ENCODE data around the gene ARHGAP22.

ARHGAP22 gene

GRCh38 chr10:48533540-48533939 is 71.3 kb downstream of the ARHGAP22 start:
- DNase-seq (ENCODE audit: low read depth in 2 of 2): no peak

- no peak for DNase-seq (ENCODE audit: low read depth in 2 of 2)
These were observed 73.4 kb downstream of the ARHGAP22 start for GRCh38 chr10:48531486-48531885.

- no peak for DNase-seq (ENCODE audit: low read depth in 2 of 2)
These were observed 75.5 kb downstream of the ARHGAP22 start for GRCh38 chr10:48529331-48529730.

- no peak for DNase-seq (ENCODE audit: low read depth in 2 of 2)
These were observed 77.1 kb downstream of the ARHGAP22 start for GRCh38 chr10:48527756-48528155.

GRCh38 chr10:48526846-48527505 is 77.9 kb downstream of the ARHGAP22 start:
- no peak for DNase-seq (ENCODE audit: low read depth in 2 of 2)

- no peak for DNase-seq (ENCODE audit: low read depth in 2 of 2)
These were observed 78.7 kb downstream of the ARHGAP22 start for GRCh38 chr10:48526011-48526821.

GRCh38 chr10:48525113-48525512 is 79.8 kb downstream of the ARHGAP22 start:
- no peak for DNase-seq (ENCODE audit: low read depth in 2 of 2)

- no peak for DNase-seq (ENCODE audit: low read depth in 2 of 2)
These were observed 80.8 kb downstream of the ARHGAP22 start for GRCh38 chr10:48523820-48524758.

- no peak for DNase-seq (ENCODE audit: low read depth in 2 of 2)
These were observed 81.6 kb downstream of the ARHGAP22 start for GRCh38 chr10:48523212-48523819.

GRCh38 chr10:48522011-48522765 is 82.7 kb downstream of the ARHGAP22 start:
- no peak for DNase-seq (ENCODE audit: low read depth in 2 of 2)

- DNase-seq (ENCODE audit: low read depth in 2 of 2): no peak
These were observed 84.3 kb downstream of the ARHGAP22 start for GRCh38 chr10:48520594-48520993.

- no peak for DNase-seq (ENCODE audit: low read depth in 2 of 2)
These were observed 84.7 kb downstream of the ARHGAP22 start for GRCh38 chr10:48520184-48520506.

- DNase-seq (ENCODE audit: low read depth in 2 of 2): no peak
These were observed 85.2 kb downstream of the ARHGAP22 start for GRCh38 chr10:48519481-48520183.

GRCh38 chr10:48518986-48519385 is 85.9 kb downstream of the ARHGAP22 start:
- no peak for DNase-seq (ENCODE audit: low read depth in 2 of 2)

GRCh38 chr10:48517911-48518811 is 86.7 kb downstream of the ARHGAP22 start:
- DNase-seq (ENCODE audit: low read depth in 2 of 2): no peak

- no peak for DNase-seq (ENCODE audit: low read depth in 2 of 2)
These were observed 87.4 kb downstream of the ARHGAP22 start for GRCh38 chr10:48517482-48517881.

- no peak for DNase-seq (ENCODE audit: low read depth in 2 of 2)
These were observed 88.0 kb downstream of the ARHGAP22 start for GRCh38 chr10:48516911-48517310.

GRCh38 chr10:48514916-48515315 is 90.0 kb downstream of the ARHGAP22 start:
- DNase-seq (ENCODE audit: low read depth in 2 of 2): no peak

- no peak for DNase-seq (ENCODE audit: low read depth in 2 of 2)
These were observed 90.6 kb downstream of the ARHGAP22 start for GRCh38 chr10:48514255-48514654.

Data from activated CD8-positive, alpha-beta memory T cell treated with anti-CD3 and anti-CD28 coated beads for 4 hours (primary cell).